H1 (cell line): ENCODE results near the gene KCTD17. TPM values are rescaled to one million over a fixed set of nuclear protein-coding genes. Genes with fewer than 3 reads are reported as not detected.

ENCODE experiments used
- CTCF ChIA-PET: fragments of 300-600 bp; sonication (Branson Sonifier 250); formaldehyde crosslinking; loops from one replicate; lab custom pipeline; 2021; ENCODE audit not compliant: partially characterized antibody; lab: Charles Lee
- POLR2A ChIA-PET: fragments of 300-600 bp; sonication (Branson Sonifier 250); formaldehyde crosslinking; loops from one replicate; lab custom pipeline; 2021; ENCODE audit warnings: inconsistent platforms; ENCODE audit not compliant: partially characterized antibody; lab: Charles Lee
- DNase-seq, 2 experiments: peaks; one replicate each; pipeline versions ENCODE4 v3.0.0 to v3.0.0-alpha.2; 2010 to 2022; ENCODE audit warnings: low spot score in 2 of 2, low read depth in 1 of 2, mixed read lengths in 1 of 2
- FAIRE-seq: peaks from 2 replicates; lab custom pipeline; 2011; peaks lifted over from hg19 to GRCh38; lab: Jason Lieb, UNC
- H2AFZ ChIP-seq: 2 replicates; pipeline ENCODE4 v1.8.1; 2012; ENCODE audit warnings: low read length, inconsistent platforms
- H2AK5ac ChIP-seq: 2 replicates; pipeline ENCODE4 v1.6.1; 2013; ENCODE audit warnings: low read depth, low read length
- H2BK120ac ChIP-seq: replicated peaks from 2 replicates; pipeline ENCODE3; 2013; ENCODE audit warnings: low read depth, low read length, inconsistent platforms
- H2BK12ac ChIP-seq: 2 replicates; pipeline ENCODE4 v1.6.1; 2013; ENCODE audit warnings: low read depth, low read length
- H2BK15ac ChIP-seq: 2 replicates; pipeline ENCODE4 v1.6.1; 2013; ENCODE audit warnings: low read length
- H2BK20ac ChIP-seq: 2 replicates; pipeline ENCODE4 v1.6.1; 2013; ENCODE audit warnings: low read length
- H2BK5ac ChIP-seq: 2 replicates; pipeline ENCODE4 v1.6.1; 2013; ENCODE audit warnings: low read depth, low read length
- H3K14ac ChIP-seq: 2 replicates; pipeline ENCODE4 v1.6.1; 2013; ENCODE audit warnings: inconsistent platforms; ENCODE audit not compliant: insufficient read length
- H3K18ac ChIP-seq: 2 replicates; pipeline ENCODE4 v1.6.1; 2013; ENCODE audit warnings: low read length; ENCODE audit errors: extremely low read depth
- H3K23ac ChIP-seq: 2 replicates; pipeline ENCODE4 v1.6.1; 2013; ENCODE audit warnings: inconsistent platforms; ENCODE audit not compliant: insufficient read length
- H3K23me2 ChIP-seq: 2 replicates; pipeline ENCODE4 v1.6.1; 2013; ENCODE audit warnings: low read depth, low read length
- H3K27ac ChIP-seq: 2 replicates; pipeline ENCODE4 v1.6.1; 2011; ENCODE audit warnings: low read depth, low read length, inconsistent platforms
- H3K27me3 ChIP-seq, 4 experiments: replicated peaks in 1 of 4; 1 replicate in 1 of 4; 2 replicates in 3 of 4; pipeline versions ENCODE4 v1.6.1 to v1.8.1; 2011 to 2013; ENCODE audit warnings: low read length in 3 of 4, mild to moderate bottlenecking in 3 of 4, inconsistent platforms in 2 of 4, mixed read lengths in 2 of 4, moderate library complexity in 1 of 4; ENCODE audit not compliant: control insufficient read depth in 3 of 4, insufficient read depth in 3 of 4; ENCODE audit errors: extremely low read depth in 1 of 4
- H3K36me3 ChIP-seq, 4 experiments: 2 replicates each; pipeline versions ENCODE4 v1.6.1 to v1.8.1; 2011 to 2013; ENCODE audit warnings: mild to moderate bottlenecking in 4 of 4, low read length in 3 of 4, moderate library complexity in 2 of 4, control low read depth in 1 of 4, inconsistent platforms in 1 of 4; ENCODE audit not compliant: insufficient read depth in 4 of 4, control insufficient read depth in 2 of 4
- H3K4ac ChIP-seq: replicated peaks from 2 replicates; pipeline ENCODE3; 2013; ENCODE audit warnings: low read length, low read depth, mixed read lengths, inconsistent platforms; ENCODE audit not compliant: insufficient read length
- H3K4me1 ChIP-seq, 4 experiments: replicated peaks in 1 of 4; 1 replicate in 1 of 4; 2 replicates in 3 of 4; pipeline versions ENCODE4 v1.6.1 to v1.8.1; 2011 to 2013; ENCODE audit warnings: low read length in 3 of 4, inconsistent platforms in 2 of 4, mixed read lengths in 1 of 4; ENCODE audit not compliant: insufficient read depth in 4 of 4, control insufficient read depth in 3 of 4
- H3K4me2 ChIP-seq, 2 experiments: 2 replicates each; pipeline versions ENCODE4 v1.6.1 to v1.8.1; 2011 to 2013; ENCODE audit warnings: low read depth in 2 of 2, low read length in 2 of 2, control low read depth in 1 of 2, inconsistent platforms in 1 of 2, mild to moderate bottlenecking in 1 of 2; ENCODE audit not compliant: insufficient read depth in 1 of 2
- H3K4me3 ChIP-seq, 4 experiments: fragments of 200-600, 300-600 bp in 1 of 4; sonication (generic), shearing (Covaris generic), sonication (Bioruptor Twin) in 1 of 4; 2 replicates each; pipeline versions ENCODE4 v1.5.1 to v1.8.1; 2011 to 2016; ENCODE audit warnings: low read length in 4 of 4, low read depth in 3 of 4, control low read depth in 2 of 4, inconsistent platforms in 2 of 4, mild to moderate bottlenecking in 2 of 4, mixed read lengths in 1 of 4, moderate library complexity in 1 of 4; ENCODE audit not compliant: insufficient read depth in 2 of 4; ENCODE audit errors: extremely low read depth in 1 of 4
- H3K56ac ChIP-seq: replicated peaks from 2 replicates; pipeline ENCODE3; 2013; ENCODE audit warnings: low read depth, mild to moderate bottlenecking, mixed read lengths, low read length, inconsistent platforms; ENCODE audit not compliant: insufficient read length
- H3K79me1 ChIP-seq: 2 replicates; pipeline ENCODE4 v1.6.1; 2013; ENCODE audit warnings: low read depth, low read length, control low read depth
- H3K79me2 ChIP-seq, 2 experiments: 2 replicates each; pipeline versions ENCODE4 v1.6.1 to v1.8.1; 2012 to 2013; ENCODE audit warnings: low read length in 2 of 2, mild to moderate bottlenecking in 2 of 2, inconsistent platforms in 1 of 2; ENCODE audit not compliant: insufficient read depth in 2 of 2, control insufficient read depth in 1 of 2
- H3K9ac ChIP-seq, 4 experiments: replicated peaks in 1 of 4; 1 replicate in 1 of 4; 2 replicates in 3 of 4; pipeline versions ENCODE4 v1.6.1 to v1.8.1; 2011 to 2013; ENCODE audit warnings: low read depth in 3 of 4, low read length in 3 of 4, control low read depth in 2 of 4, mild to moderate bottlenecking in 2 of 4, moderate library complexity in 2 of 4, inconsistent platforms in 1 of 4; ENCODE audit errors: extremely low read depth in 1 of 4
- H3K9me3 ChIP-seq, 2 experiments: 2 replicates each; pipeline versions ENCODE4 v1.6.1 to v1.8.1; 2012 to 2013; ENCODE audit warnings: mild to moderate bottlenecking in 2 of 2, moderate library complexity in 2 of 2, control low read depth in 1 of 2, inconsistent platforms in 1 of 2, low read depth in 1 of 2, low read length in 1 of 2, mixed read lengths in 1 of 2; ENCODE audit not compliant: insufficient read depth in 2 of 2
- H4K20me1 ChIP-seq, 2 experiments: replicated peaks in 1 of 2; 2 replicates each; pipeline versions ENCODE3 to v1.8.1; 2011 to 2013; ENCODE audit warnings: inconsistent platforms in 2 of 2, low read length in 2 of 2, mild to moderate bottlenecking in 1 of 2; ENCODE audit not compliant: insufficient read depth in 2 of 2, control insufficient read depth in 1 of 2
- H4K5ac ChIP-seq: 2 replicates; pipeline ENCODE4 v1.6.1; 2013; ENCODE audit warnings: low read length, low read depth, mixed read lengths, inconsistent platforms; ENCODE audit not compliant: insufficient read length
- H4K8ac ChIP-seq: 2 replicates; pipeline ENCODE4 v1.8.0; 2013; ENCODE audit warnings: mild to moderate bottlenecking, moderate library complexity, low read length, inconsistent platforms; ENCODE audit not compliant: insufficient read depth; ENCODE audit errors: extremely low read depth
- H4K91ac ChIP-seq: replicated peaks from 2 replicates; pipeline ENCODE3; 2013; ENCODE audit warnings: low read length, mixed read lengths, inconsistent platforms; ENCODE audit not compliant: insufficient read length
- CTBP2 ChIP-seq: IDR thresholded peaks from 2 replicates; pipeline ENCODE4 v1.7.0; 2011; ENCODE audit warnings: borderline replicate concordance, mild to moderate bottlenecking, moderate library complexity, mixed read lengths, low read length; ENCODE audit not compliant: insufficient read depth, insufficient read length
- EZH2 ChIP-seq: fragments of 200-600 bp; sonication (generic); IDR thresholded peaks from 2 replicates; pipeline ENCODE4 v1.7.1; 2012; ENCODE audit warnings: low read depth, mild to moderate bottlenecking, moderate library complexity, low read length, inconsistent platforms; ENCODE audit not compliant: severe bottlenecking
- KDM1A ChIP-seq: fragments of 200-600, 300-600 bp; sonication (generic); IDR thresholded peaks from 2 replicates; pipeline ENCODE4 v1.7.1; 2016; ENCODE audit warnings: mild to moderate bottlenecking, low read length, borderline replicate concordance
- KDM5A ChIP-seq: fragments of 200-600 bp; IDR thresholded peaks from 2 replicates; pipeline ENCODE4 v1.7.1; 2012; ENCODE audit warnings: mild to moderate bottlenecking, low read length, inconsistent platforms, mixed read lengths
- NANOG ChIP-seq: IDR thresholded peaks from 2 replicates; pipeline ENCODE4 v1.6.1; 2011; ENCODE audit warnings: low read length, low read depth, mild to moderate bottlenecking, inconsistent platforms; ENCODE audit not compliant: insufficient read depth, poor library complexity, severe bottlenecking
- RBBP5 ChIP-seq: IDR thresholded peaks from 2 replicates; pipeline ENCODE4 v1.7.1; 2012; ENCODE audit warnings: low read depth, mild to moderate bottlenecking, inconsistent platforms, low read length, moderate library complexity, borderline replicate concordance
- SIX5 ChIP-seq: IDR thresholded peaks from 2 replicates; pipeline ENCODE4 v1.6.1; 2011; ENCODE audit warnings: mild to moderate bottlenecking, low read depth, low read length
- SP2 ChIP-seq: IDR thresholded peaks from 2 replicates; pipeline ENCODE4 v1.6.1; 2012; ENCODE audit warnings: mild to moderate bottlenecking, low read length, inconsistent platforms
- SUZ12 ChIP-seq: fragments of 200-600 bp; sonication (generic); IDR thresholded peaks from 2 replicates; pipeline ENCODE4 v1.6.1; 2012; ENCODE audit warnings: mild to moderate bottlenecking, inconsistent platforms, low read length, moderate library complexity, mixed read lengths
- TBP ChIP-seq: IDR thresholded peaks from 2 replicates; pipeline ENCODE4 v1.6.1; 2011; ENCODE audit warnings: low read depth, low read length, improper control_type of control experiment
- TEAD4 ChIP-seq: IDR thresholded peaks from 2 replicates; pipeline ENCODE4 v1.6.1; 2012; ENCODE audit warnings: low read depth, low read length, inconsistent platforms, mixed read lengths
- WGBS, 2 experiments: shearing (Covaris generic) in 1 of 2; methylation state at CpG; one replicate each; pipeline versions ENCODE4 v1.1.6 to v1.1.7; 2013 to 2015; ENCODE audit warnings: low lambda C conversion rate in 2 of 2, mixed read lengths in 2 of 2, inconsistent platforms in 1 of 2, low coverage in 1 of 2, missing lambda C conversion rate in 1 of 2; ENCODE audit not compliant: insufficient replicate concordance in 2 of 2, insufficient coverage in 1 of 2, insufficient read length in 1 of 2; ENCODE audit errors: extremely low coverage in 1 of 2, missing lambda C conversion rate in 1 of 2; 5-methylcytosine and 5-hydroxymethylcytosine counted together
- polyA plus RNA-seq, 7 experiments: library from polyadenylated mRNA; depleted of rRNA in 3 of 7; stranded (reverse) in 5 of 7; unstranded in 2 of 7; fragments of >200 nt in 5 of 7; fragments of 200-250 nt in 2 of 7; gene quantifications; 1 replicate in 5 of 7; 2 replicates in 1 of 7; 4 replicates in 1 of 7; pipeline versions ENCODE4 v1.2.1 to v1.2.3, GENCODE V29; 2011 to 2013; ENCODE audit warnings: missing spikeins in 2 of 7, mixed read lengths in 2 of 7
- total RNA-seq: library from RNA; stranded (reverse); fragmentation: NEBNext Ultra II Directional; extraction: Animal tissue kit (Norgen Biotek cat#: 25700); gene quantifications from 2 replicates; pipeline ENCODE4 v1.2.1, GENCODE V29; 2021

KCTD17 gene
- total and polyA plus RNA-seq, 2 of the 8 experiments (the other 6 are each of a cell fraction or from before 2014, with no cell fraction given) = 39.4 to 44.0 TPM

DNA sequence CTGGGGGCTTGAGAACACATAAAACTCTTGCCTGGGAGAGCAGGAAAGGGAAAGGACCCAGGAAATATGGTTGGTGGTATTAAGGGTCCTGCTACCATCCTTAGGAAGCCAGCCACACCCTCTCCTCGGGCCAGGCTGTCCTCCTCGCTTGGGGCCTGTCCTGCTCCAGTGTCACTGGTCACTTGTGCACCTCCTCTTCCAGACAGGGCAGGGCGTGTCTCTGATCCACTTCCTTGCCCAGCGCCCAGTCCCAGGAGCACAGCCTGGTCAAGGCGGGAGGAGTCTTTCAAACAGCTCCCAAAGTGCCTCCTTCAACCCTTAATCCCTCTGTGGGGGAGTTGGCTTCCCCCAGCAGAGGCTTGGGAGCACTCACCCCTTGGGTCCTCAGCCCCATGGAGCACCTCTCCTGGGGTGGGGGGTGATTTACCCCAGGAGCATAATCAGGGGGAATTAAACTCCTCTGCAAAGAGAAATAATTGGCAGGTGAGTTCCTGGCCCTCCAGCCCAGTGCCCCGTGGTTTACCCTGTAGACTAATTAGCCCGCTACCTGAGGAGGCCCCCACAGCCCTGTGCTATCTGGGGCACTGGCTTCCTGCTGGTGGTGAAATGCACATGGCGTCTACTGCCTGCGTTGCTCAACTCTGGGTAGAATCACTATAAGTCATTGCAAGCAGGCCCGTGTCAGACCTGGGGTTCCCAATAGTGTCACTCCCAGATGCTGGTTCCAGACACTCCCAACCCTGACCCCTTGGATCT lies 49.9 kb downstream of the KCTD17 start:
- H3K56ac ChIP-seq = no peak overlapping the region
- H3K4me3 ChIP-seq = no peak overlapping the region
- H3K4me1 ChIP-seq = no peaks in the 10 kb centered on the region; a peak in 1 of 7 replicates
- WGBS, 2 experiments = 89% methylated on average over 10 of the region's 10 CpGs; no CpG with 5 or more reads in 1 of the 2 experiments
- H3K4ac ChIP-seq = no peak overlapping the region
- no peaks in the 10 kb centered on the region; the same call in 1 of the 2 replicates for H3K23me2 ChIP-seq
- FAIRE-seq (no peak), DNase-seq (no peak)
- no peak overlapping the region for H3K14ac ChIP-seq
- H3K36me3 ChIP-seq = no peaks in the 10 kb centered on the region
- H3K27ac ChIP-seq = no peak overlapping the region
- no peak overlapping the region for H4K5ac ChIP-seq
- H2BK5ac ChIP-seq = no peak overlapping the region
- no peak overlapping the region for H2BK15ac ChIP-seq
- no peaks in the 10 kb centered on the region for H4K20me1 ChIP-seq
- H4K91ac ChIP-seq = peak overlapping the region; percentile 61
- no peak overlapping the region for H2AFZ ChIP-seq
- ChIA-PET POLR2A (interaction anchor here (0.7 to 1.6 kb wide), 3 partner anchors 36 to 83 kb away, joined by 3 read pairs; partner anchors contain the start of gene TST), CTCF (interaction anchor here (0.7 to 3.6 kb wide), 8 partner anchors 9 to 39 kb away, joined by 3 to 14 read pairs (median 3); no protein-coding TSS in a partner anchor)
- no peak overlapping the region for H3K9ac ChIP-seq
- no peak overlapping the region for H2BK12ac ChIP-seq
- H3K79me2 ChIP-seq = no peaks in the 10 kb centered on the region
- no peak overlapping the region for H3K23ac ChIP-seq
- H3K4me2 ChIP-seq = no peak overlapping the region
- no peak overlapping the region for H3K18ac ChIP-seq
- no peak overlapping the region for H4K8ac ChIP-seq
- no peaks in the 10 kb centered on the region for H3K9me3 ChIP-seq
- no peak overlapping the region for H2BK120ac ChIP-seq
- peaks cover 0 to 8% (median 1%) of the 10 kb centered on the region in 4 experiments; a peak in 1 of 7 replicates for H3K27me3 ChIP-seq
- no peaks in the 10 kb centered on the region for H3K79me1 ChIP-seq
- H2BK20ac ChIP-seq = no peak overlapping the region
- no peak overlapping the region for H2AK5ac ChIP-seq
- TF ChIP-seq KDM5A (no peak), EZH2 (no peak), CTBP2 (no peak), NANOG (no peak), SUZ12 (no peak), KDM1A (no peak), SP2 (no peak), RBBP5 (no peak), TEAD4 (no peak), TBP (no peak), SIX5 (no peak)
